Stimulated activated naive CD8-positive, alpha-beta T cell treated with anti-CD3 and anti-CD28 coated beads, Interleukin-15, Interleukin-2, amounts not matched to agents 100 ng/mL and 50 ng/mL, for 24 hours (primary cell): ENCODE measurements around the gene NHP2.

Source experiments
- H3K27ac Mint-ChIP-seq: one replicate; pipeline ENCODE4 v1.8.0; 2021; ENCODE audit warnings: mild to moderate bottlenecking, mixed read lengths
- H3K27me3 Mint-ChIP-seq: one replicate; pipeline ENCODE4 v1.8.0; 2021; ENCODE audit warnings: mixed read lengths
- H3K36me3 Mint-ChIP-seq: one replicate; pipeline ENCODE4 v1.8.0; 2021; ENCODE audit warnings: low read depth, mixed read lengths
- H3K4me1 Mint-ChIP-seq: one replicate; pipeline ENCODE4 v1.8.0; 2021; ENCODE audit warnings: low read depth, mixed read lengths
- H3K4me3 Mint-ChIP-seq: one replicate; pipeline ENCODE4 v1.8.0; 2021; ENCODE audit warnings: mild to moderate bottlenecking, mixed read lengths
- H3K9me3 Mint-ChIP-seq: one replicate; pipeline ENCODE4 v1.8.0; 2021; ENCODE audit warnings: mixed read lengths

Gene NHP2

DNA sequence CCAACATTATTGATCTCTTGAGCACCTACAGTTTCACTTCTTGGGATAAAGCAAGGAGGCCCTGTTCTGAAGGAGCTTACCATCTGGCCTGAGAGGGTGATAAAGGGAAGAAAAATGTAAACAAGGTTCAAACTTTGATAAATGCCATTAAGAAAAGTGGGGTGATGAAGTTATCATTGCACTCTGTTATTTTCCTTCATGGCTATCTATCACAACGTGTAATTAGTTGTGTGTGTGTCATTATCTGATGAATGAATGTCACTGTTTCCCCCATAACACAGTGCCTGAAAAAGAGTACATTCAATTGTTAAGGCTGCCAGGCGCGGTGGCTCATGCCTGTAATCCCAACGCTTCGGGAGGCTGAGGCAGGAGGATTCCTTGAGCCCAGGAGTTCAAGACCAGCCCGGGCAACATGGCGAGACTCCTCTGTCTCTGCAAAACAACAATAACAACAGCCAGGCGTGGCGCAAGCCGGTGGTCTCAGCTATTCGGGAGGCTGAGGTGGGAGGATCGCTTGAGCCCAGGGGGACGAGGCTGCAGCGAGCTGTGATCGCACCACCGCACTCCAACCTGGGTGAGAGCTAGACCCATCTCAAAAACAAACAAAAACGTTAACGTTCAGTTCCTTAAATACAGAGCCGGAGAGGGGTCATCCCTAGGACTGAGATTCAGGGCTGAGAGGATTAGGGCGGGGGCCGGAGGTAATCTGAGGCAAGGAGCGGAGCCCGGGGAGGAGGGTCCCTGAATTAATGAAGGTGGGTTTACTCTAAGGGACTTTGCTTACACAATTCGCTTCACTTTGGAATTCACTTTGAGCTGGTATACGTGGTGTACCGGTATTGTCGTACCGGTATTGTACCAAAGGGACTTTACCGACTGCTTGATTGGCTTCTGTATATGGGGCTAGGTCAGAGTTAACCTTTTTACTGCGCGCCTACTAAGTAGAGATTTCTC is 917 bp downstream of the NHP2 start:
- Mint-ChIP-seq H3K4me3 (peak overlapping the region; percentile 94), H3K27me3 (no peaks in the 10 kb centered on the region), H3K4me1 (peaks cover 62% of the 10 kb centered on the region), H3K36me3 (peaks cover 46% of the 10 kb centered on the region), H3K9me3 (no peaks in the 10 kb centered on the region), H3K27ac (peak overlapping the region; percentile 91)

DNA sequence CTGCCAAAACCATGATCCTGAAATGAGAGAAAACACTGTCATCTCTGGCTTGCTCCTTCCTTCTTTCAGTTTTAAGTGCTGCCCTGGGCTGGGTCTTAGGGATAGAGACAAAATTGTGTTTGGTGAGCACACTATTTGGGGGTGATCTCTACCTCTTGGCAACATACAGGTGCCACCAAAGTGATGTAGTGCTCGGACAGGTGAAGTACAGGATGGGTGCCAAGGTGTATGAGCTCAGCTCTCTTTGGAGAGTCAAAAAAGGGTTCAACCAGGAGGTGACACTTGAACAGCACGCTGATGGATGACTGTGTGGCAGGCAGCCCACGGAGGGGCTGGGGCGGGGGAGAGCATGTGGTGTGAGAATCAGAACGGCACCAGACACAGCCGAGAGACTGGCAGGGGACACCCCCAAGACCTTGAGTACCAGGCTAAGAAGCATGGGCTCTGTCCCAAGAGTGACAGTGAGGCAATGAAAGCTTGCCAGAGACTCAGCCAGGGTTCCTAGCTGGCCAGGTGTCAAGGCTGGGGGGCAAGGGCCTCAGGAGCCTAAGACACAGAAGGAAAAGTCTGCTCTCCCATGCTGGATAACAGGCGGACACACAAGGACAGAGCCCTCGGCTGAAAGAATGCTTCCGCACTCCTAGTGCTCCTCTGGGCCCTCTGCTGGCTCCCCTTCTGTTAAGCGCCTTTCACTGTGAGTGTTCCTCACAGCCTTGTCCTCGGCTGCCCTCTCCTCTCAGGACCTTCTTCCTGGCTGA is 2.5 kb downstream of the NHP2 start:
- H3K4me1 Mint-ChIP-seq, result peaks cover 70% of the 10 kb centered on the region

DNA sequence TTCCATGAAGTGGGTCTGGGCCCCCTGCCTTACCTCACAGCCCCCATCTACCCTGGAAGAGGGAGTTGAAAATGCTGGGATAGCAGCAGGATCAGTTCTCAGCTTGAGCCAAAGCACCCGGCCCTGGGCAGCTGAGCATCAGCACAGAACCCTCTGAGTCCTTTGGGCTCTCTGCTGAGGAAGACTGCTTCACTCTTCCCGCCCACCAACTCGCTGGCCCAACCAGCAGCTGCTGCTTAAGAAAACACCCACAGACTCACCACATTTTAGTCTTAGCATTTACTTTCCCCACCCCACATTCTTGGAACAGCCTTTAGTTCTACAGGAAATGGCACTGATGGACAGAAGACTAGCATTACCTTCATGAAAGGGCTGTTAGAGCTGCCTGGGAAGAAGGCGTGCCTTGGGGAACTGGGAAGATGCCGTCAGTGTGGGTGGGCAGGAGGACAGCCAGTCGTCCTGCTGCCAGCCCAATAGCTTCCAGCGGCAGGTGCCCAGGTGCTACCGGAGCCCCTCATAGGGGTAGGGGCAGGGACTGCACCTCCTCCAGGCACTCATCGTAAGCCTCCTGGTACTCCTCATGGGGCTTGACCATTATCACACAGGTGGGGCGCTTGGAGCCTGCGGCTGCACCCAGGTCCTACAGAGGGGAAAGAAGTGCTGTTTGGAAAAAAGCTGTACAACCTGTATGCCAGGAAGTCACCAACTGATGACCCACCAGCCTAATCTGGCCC is 4.3 kb downstream of the NHP2 start:
- no peaks in the 10 kb centered on the region for H3K27me3 Mint-ChIP-seq
- H3K4me1 Mint-ChIP-seq, result peaks cover 65% of the 10 kb centered on the region
- peaks cover 65% of the 10 kb centered on the region for H3K36me3 Mint-ChIP-seq
- H3K27ac Mint-ChIP-seq, result peak overlapping the region; percentile 84
- peak overlapping the region; percentile 47 for H3K4me3 Mint-ChIP-seq
- H3K9me3 Mint-ChIP-seq, result no peaks in the 10 kb centered on the region

More for the DNA sequence above, 2.5 kb downstream of the NHP2 start:
- Mint-ChIP-seq H3K9me3 (no peaks in the 10 kb centered on the region), H3K36me3 (peaks cover 59% of the 10 kb centered on the region), H3K4me3 (peak overlapping the region; percentile 94), H3K27me3 (no peaks in the 10 kb centered on the region), H3K27ac (peak overlapping the region; percentile 72)

DNA sequence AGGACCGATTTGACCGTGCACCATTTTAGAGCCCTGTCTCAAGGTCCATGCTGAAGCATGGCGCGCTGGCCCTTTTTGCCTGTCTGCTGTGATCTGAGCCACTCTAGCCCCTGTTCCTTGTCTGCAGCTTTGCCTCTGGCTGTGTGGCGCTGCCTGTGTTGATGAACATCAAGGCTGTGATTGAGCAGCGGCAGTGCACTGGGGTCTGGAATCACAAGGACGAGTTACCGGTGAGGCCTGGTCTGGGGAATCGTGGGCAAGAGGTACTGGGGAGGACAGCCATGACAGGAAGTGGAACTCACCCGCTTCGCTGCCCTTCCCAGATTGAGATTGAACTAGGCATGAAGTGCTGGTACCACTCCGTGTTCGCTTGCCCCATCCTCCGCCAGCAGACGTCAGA is 6.3 kb downstream of the NHP2 start:
- Mint-ChIP-seq H3K27me3 (no peaks in the 10 kb centered on the region), H3K27ac (no peak overlapping the region), H3K36me3 (peaks cover 77% of the 10 kb centered on the region), H3K9me3 (no peaks in the 10 kb centered on the region), H3K4me1 (peaks cover 51% of the 10 kb centered on the region), H3K4me3 (no peak overlapping the region)

DNA sequence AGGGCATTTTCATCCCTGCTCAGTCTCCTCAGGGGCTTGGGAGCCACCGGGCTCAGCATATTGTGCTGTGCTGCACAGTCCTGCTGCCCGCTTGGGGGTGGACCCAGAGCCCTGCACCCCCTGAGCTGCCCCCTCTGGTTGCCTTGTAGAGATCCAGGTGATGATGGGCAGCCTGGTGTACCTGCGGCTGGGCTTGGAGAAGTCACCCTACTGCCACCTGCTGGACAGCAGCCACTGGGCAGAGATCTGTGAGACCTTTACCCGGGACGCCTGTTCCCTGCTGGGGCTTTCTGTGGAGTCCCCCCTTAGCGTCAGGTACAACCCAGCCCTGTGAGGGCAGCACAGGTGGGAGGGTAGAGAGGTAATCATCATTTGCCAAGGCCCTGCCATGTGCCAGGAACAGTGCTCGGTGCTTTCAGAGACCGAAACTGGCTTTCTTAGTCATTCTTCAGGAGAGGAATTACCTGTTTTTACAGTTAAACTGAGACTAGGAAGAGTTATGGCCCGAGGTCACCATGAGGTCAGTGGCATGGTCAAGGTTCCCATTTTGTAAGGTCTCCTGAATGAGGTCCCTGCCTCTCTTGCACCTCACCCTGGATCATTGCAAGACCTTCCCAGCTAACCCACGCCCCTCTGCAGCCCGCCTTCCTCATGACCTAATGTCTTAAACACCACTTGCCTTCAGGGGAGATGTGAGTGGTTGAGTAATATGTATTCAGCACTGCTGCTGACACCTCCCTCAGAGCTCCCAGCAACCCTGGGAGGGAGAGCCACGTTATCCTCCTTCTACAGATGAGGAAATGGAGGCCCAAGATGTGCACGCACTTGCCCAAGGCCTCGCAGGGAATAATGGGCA is 7.5 kb downstream of the NHP2 start:
- Mint-ChIP-seq H3K27ac (no peak overlapping the region), H3K27me3 (no peaks in the 10 kb centered on the region), H3K4me3 (no peak overlapping the region), H3K9me3 (no peaks in the 10 kb centered on the region), H3K4me1 (peaks cover 40% of the 10 kb centered on the region), H3K36me3 (peaks cover 73% of the 10 kb centered on the region)

DNA sequence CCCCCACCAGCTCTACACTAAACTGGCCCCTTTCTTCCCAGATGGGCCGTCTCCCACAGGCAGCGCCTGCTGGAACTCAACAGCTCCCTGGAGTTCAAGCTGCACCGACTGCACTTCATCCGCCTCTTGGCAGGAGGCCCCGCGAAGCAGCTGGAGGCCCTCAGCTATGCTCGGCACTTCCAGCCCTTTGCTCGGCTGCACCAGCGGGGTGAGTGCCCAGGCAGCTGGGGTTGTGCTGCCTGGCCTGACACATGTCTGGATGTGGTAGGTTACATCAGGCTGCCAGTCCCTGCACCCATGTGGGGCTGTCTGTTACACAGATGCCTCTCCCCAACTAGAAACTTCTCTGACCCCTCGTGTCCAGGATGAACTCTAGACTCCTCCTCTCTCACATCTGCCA is 9.8 kb downstream of the NHP2 start:
- Mint-ChIP-seq H3K27me3 (no peaks in the 10 kb centered on the region), H3K36me3 (peaks cover 68% of the 10 kb centered on the region), H3K27ac (no peak overlapping the region), H3K4me3 (no peak overlapping the region), H3K9me3 (no peaks in the 10 kb centered on the region), H3K4me1 (peaks cover 17% of the 10 kb centered on the region)

DNA sequence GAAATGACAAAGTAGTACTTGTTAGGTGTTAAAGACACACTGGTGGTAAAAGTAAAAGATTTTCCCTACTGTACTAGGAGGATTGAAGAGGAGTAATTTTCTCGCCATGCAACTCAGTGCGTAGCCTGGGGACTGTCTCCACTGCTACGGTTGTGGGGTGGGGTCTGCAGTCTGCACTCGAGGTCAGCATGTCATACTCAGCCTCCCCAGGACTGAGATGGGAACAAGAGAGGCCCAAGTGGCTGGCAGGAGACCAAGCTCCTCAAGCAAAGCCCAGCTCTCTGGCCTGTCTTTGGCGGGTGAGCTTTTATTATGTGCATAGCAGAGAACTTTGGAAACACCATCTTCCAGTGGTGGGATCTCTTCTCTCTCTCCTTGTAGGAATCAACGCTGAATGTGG is 10.4 kb downstream of the NHP2 start:
- H3K9me3 Mint-ChIP-seq, result no peaks in the 10 kb centered on the region
- peaks cover 12% of the 10 kb centered on the region for H3K4me1 Mint-ChIP-seq
- H3K4me3 Mint-ChIP-seq, result no peak overlapping the region
- peaks cover 62% of the 10 kb centered on the region for H3K36me3 Mint-ChIP-seq
- H3K27ac Mint-ChIP-seq, result no peak overlapping the region
- no peaks in the 10 kb centered on the region for H3K27me3 Mint-ChIP-seq

DNA sequence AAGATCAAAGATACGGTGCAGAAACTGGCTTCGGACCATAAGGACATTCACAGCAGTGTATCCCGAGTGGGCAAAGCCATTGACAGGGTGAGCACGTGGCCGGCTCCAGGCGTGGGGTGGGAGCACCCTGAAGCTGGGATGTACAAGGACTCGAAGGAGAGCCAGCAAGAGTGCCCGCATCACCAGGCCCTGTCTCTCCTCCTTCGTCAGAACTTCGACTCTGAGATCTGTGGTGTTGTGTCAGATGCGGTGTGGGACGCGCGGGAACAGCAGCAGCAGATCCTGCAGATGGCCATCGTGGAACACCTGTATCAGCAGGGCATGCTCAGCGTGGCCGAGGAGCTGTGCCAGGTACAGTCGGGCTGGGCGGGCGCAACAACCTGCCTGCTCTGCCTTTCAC is 11.0 kb downstream of the NHP2 start:
- H3K9me3 Mint-ChIP-seq, result no peaks in the 10 kb centered on the region
- H3K4me3 Mint-ChIP-seq, result no peak overlapping the region
- peaks cover 12% of the 10 kb centered on the region for H3K4me1 Mint-ChIP-seq
- H3K27ac Mint-ChIP-seq, result no peak overlapping the region
- peaks cover 61% of the 10 kb centered on the region for H3K36me3 Mint-ChIP-seq
- H3K27me3 Mint-ChIP-seq, result no peaks in the 10 kb centered on the region

DNA sequence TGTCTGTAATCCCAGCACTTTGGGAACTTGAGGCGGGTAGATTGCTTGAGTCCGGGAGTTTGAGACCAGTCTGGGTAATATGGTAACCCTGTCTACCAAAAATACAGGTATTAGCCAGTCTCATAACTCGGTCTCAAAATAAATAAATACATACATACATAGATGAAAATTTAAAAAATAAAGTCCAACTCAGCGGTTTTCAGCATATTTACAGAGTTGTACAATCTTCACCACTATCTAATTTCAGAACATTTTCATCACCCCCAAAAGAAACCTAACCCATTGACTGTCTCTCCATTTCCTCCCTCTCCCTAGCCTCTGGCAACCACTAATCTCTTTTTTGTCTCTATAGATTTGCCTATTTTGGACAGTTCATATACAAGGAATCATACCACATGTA is 12.1 kb downstream of the NHP2 start:
- H3K9me3 Mint-ChIP-seq, result no peaks in the 10 kb centered on the region
- peaks cover 61% of the 10 kb centered on the region for H3K36me3 Mint-ChIP-seq
- H3K4me1 Mint-ChIP-seq, result peaks cover 9% of the 10 kb centered on the region
- no peak overlapping the region for H3K4me3 Mint-ChIP-seq
- H3K27me3 Mint-ChIP-seq, result no peaks in the 10 kb centered on the region
- H3K27ac Mint-ChIP-seq, result no peak overlapping the region

DNA sequence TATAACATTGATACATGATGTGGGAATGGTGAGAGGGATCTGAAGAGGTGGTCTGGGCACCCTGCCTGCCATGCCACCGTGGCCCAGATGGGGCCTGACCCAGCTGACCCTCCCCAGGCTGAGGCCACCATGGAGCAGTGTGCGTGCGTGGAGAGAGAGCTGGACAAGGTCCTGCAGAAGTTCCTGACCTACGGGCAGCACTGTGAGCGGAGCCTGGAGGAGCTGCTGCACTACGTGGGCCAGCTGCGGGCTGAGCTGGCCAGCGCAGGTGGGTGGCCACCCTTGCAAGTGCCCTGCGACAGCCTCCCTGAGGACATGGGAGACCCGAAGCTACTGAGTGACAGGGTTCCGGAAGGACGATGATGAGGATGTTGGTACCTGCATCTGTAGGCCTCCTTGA is 15.7 kb downstream of the NHP2 start:
- no peaks in the 10 kb centered on the region for H3K9me3 Mint-ChIP-seq
- H3K4me1 Mint-ChIP-seq, result peaks cover 7% of the 10 kb centered on the region
- no peak overlapping the region for H3K27ac Mint-ChIP-seq
- peaks cover 67% of the 10 kb centered on the region for H3K36me3 Mint-ChIP-seq
- no peak overlapping the region for H3K4me3 Mint-ChIP-seq
- H3K27me3 Mint-ChIP-seq, result no peaks in the 10 kb centered on the region

DNA sequence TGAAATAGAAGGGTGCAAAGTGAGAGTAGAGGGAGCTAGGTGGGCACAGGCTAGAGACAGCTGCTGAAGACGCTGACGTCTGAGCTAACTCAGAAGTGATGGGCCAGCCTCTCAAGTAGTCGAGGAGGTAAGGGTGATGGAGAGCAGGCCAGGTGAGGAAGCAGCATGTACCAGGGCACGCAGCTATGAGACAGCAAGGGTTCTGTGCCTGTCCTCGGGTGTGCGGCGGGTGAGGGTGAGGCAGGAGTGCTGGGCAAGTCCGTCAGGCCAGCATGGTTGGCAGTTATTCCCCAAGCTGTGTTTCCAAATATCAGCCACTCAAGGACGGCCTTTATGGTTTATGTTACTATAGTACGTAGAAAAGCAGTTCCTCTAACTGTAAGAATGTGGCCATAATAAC is 16.7 kb downstream of the NHP2 start:
- Mint-ChIP-seq H3K9me3 (no peaks in the 10 kb centered on the region), H3K4me3 (no peak overlapping the region), H3K4me1 (peaks cover 8% of the 10 kb centered on the region), H3K27me3 (no peaks in the 10 kb centered on the region), H3K27ac (no peak overlapping the region), H3K36me3 (peaks cover 64% of the 10 kb centered on the region)

DNA sequence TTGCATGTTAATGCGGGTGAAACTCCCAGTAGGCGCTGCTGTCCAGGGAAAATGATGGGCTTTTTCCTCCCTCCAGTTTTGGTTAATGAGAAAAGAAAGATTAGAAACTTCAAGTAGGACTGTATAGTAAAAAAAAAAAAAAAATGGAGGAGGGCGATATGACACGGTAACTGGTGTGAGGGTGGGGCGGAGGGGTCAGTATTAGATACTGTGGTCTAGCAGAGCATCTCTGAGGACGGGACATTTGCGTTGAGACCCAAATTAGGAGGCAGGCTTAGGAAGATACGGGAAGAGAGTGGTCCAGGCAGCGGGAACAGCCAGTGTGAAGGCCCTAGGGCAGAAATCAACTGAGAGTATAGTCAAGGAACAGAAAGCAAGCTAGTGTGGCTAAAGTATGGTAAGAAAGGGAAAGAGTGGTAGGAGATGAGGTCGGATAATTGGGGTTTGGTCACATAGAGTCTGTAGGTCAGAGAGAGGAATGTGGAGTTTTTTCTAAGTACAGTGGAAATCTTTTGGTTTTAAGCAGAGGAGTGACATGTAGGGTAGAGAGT is 22.2 kb downstream of the NHP2 start:
- peak overlapping the region; percentile 91 for H3K4me3 Mint-ChIP-seq
- H3K27ac Mint-ChIP-seq, result peak overlapping the region; percentile 83
- H3K27me3 Mint-ChIP-seq, result no peaks in the 10 kb centered on the region
- H3K4me1 Mint-ChIP-seq, result peaks cover 20% of the 10 kb centered on the region
- H3K9me3 Mint-ChIP-seq, result no peaks in the 10 kb centered on the region
- peaks cover 33% of the 10 kb centered on the region for H3K36me3 Mint-ChIP-seq

DNA sequence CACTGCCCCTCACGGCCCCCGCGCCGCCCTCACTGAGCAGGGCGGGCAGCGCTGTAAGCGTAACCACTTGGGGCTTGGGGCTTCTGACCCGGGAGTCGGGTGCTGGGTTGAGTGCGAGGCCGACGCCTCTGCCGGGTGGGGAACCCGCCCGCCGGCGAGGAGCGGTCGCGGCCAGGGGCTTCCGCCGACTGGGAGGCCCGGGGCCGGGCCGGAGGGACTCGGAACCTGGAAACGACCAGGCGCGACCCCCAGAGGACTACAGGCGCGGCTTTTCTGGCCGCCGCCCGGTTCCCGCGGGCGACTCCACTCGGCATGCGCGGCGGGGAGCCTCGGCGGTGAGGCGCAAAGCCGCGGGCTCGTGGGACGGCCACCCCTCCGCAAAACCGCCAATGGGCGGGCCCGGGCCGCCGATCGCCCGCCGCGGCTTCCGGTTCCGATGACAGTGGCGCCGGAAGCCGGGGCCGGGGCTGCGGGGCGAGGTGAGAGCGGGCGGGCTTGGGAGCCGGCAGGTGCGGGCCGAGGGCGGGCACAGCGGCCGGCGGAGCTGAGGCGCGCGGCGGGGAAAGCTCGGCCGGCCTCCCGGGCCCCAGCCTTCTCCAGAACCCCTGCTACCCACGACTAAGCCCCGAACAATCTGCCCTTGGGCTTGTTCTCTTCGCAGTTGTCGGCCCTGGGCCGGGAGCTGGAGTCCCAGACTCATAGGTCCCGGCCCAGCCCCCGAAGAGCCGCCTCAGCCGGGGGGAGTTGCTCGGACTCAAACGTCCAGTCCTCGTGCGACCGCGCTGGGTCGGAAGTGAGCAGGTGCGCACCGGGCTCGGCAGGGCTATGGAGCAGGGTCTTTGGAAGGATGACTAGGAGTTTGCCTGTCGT is 22.9 kb downstream of the NHP2 start, which contains the start of gene RMND5B:
TSS of gene RMND5B (plus strand) at position 439 of the 870 bp plus-strand sequence. CDS start 7,106 bp downstream, outside the sequence.
- peaks cover 30% of the 10 kb centered on the region for H3K36me3 Mint-ChIP-seq
- H3K9me3 Mint-ChIP-seq, result no peaks in the 10 kb centered on the region
- peak within 1 kb of the TSS; percentile 83 for H3K27ac Mint-ChIP-seq
- H3K4me3 Mint-ChIP-seq, result peak within 1 kb of the TSS; percentile 91
- H3K4me1 Mint-ChIP-seq, result peaks cover 20% of the 10 kb centered on the region
- H3K27me3 Mint-ChIP-seq, result no peaks in the 10 kb centered on the region
